AG10803 (cell line): ENCODE results near the gene SLC1A4.
"Not testable (repeated sequence)": the region's sequence is repeated elsewhere in the genome, so short reads cannot be mapped to it uniquely, and the experiment has no call there.

Experiments used
- DNase-seq: peaks from one replicate; pipeline ENCODE4 v3.0.0; 2010; ENCODE audit warnings: low read depth
- H3K4me3 ChIP-seq: 2 replicates; pipeline ENCODE4 v1.5.1; 2011; ENCODE audit warnings: mild to moderate bottlenecking, low read length, control low read depth
- TF ChIP-seq, protein P1 (sequence below): conservative IDR thresholded peaks from 2 replicates; pipeline ENCODE4 v1.5.1; 2011; ENCODE audit warnings: mild to moderate bottlenecking, low read length, control low read depth, inconsistent platforms

Gene SLC1A4

DNA sequence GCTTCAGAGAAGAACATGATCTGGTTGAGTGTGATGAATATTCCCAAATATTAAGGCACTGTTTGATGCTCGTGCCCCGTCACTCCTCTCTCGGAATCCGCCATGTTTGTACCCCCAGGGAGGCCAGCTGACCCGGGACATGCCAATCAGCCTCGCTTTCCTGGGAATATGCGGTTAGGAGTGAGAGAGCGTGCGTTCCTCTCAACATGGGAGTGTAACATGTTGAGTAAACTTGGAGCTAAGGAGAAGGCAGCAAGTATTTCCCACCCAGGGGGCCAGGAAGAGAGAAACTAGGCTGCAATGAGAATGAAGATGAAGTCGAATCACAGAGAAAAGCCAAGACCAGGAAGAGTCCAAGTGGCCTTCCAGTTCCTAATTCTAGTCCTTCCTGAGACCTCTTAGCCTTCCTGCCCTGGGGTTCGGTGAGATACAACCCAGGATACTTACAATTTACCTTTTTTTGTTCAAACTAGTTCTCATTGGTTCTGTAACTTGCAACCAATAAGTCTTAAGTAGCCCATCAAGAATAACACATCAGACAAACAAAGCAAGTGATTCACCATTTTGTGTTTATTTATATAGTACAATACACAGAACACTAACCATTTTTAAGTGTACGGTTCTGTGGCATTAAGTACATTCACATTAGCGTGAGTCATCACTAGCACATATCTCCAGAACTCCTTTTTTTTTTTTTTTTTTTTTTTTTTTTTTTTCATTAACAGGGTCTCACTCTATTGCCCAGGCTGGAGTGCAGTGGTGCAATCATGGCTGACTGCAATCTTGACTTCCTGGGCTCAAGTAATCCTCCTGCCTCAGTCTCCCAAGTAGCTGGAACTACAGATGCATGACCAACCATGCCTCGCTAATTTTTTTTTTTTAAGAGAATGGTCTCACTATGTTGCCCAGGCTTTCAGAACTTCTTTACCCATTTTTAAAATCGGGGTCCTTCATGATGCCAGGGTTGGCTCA, 36.4 kb upstream of the SLC1A4 start:
- TF ChIP-seq, protein P1, sequence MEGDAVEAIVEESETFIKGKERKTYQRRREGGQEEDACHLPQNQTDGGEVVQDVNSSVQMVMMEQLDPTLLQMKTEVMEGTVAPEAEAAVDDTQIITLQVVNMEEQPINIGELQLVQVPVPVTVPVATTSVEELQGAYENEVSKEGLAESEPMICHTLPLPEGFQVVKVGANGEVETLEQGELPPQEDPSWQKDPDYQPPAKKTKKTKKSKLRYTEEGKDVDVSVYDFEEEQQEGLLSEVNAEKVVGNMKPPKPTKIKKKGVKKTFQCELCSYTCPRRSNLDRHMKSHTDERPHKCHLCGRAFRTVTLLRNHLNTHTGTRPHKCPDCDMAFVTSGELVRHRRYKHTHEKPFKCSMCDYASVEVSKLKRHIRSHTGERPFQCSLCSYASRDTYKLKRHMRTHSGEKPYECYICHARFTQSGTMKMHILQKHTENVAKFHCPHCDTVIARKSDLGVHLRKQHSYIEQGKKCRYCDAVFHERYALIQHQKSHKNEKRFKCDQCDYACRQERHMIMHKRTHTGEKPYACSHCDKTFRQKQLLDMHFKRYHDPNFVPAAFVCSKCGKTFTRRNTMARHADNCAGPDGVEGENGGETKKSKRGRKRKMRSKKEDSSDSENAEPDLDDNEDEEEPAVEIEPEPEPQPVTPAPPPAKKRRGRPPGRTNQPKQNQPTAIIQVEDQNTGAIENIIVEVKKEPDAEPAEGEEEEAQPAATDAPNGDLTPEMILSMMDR, result no peak
- DNase-seq, result peak; percentile 20
- H3K4me3 ChIP-seq, result no peak overlapping the region

DNA sequence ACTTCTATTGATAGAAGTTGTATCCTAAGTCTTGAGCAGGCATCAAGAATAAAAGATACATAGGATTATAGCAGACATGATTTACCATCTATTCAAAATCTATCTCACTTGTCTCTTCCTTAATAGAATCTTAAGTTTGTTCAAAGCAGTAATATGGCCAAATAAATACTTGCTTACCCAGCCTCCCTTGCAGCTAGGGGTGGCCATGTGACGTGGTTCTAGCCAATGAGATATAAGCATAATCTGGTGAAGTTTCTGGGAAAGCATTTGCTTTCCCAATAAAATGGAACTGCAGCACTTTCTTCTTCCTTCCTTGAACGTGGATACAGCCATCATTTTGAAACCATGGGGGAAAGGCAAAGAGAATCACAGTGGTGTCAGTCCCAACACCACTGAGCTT, 33.7 kb upstream of the SLC1A4 start:
- TF ChIP-seq, protein P1, result no peak
- H3K4me3 ChIP-seq, result no peak overlapping the region
- DNase-seq, result no peak

DNA sequence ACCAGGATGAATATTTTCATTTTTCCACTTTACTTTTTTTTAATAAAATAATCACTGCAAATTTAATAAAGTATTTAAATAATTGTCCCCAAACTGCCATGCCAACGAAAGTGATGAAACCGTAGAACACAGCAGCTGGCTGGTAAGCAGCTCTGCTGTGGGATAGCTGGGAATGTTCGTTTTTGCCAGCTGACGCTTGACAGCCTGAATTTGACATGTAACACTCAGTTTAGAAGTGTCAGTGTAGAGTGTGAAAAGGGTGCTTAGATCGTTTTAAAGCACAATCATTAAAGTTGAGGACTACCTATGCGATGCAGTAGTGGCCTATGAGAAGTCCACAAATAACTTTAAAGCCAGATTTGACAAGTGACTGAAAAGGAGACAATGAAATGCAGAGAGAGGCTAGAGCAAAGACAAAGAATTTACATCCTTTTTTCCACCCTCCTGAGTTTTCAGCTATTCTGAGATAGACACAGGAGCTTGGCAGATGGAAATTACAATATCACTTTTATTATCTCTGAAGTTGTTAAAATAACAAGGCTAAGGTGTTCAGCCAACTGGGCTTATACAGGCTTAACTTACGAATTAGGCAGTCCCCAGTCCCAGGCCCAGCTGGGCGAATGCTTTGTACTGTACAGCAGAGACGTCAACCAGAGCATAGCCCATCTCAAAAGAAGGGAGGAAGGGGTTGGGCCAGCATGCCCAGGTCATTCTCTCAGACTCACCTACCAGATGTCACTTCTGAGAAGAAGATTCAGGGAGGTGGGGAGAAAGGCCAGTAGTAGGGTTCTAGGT, 31.9 kb upstream of the SLC1A4 start:
- H3K4me3 ChIP-seq, result no peak overlapping the region
- TF ChIP-seq, protein P1, result no peak
- DNase-seq, result no peak

DNA sequence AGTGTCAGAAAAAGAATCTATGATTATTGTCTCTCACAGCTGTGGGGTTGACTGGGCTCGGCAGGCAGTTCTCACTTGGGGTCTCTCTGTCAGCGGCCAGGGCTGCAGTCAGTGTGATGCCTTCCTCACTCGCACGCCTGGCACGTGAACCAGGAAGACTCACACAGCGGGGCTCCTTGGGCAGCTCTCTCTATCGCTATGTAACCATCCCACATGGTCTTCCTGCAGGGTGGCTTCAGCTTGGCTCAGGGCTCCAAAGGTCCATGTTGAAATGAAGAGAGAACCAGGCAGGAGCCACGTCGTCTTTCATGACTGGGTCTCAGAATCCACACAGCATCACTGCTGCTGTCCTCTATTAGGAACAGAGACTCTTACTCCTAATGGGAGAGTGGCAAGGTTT, 30.6 kb upstream of the SLC1A4 start:
- no peak overlapping the region for H3K4me3 ChIP-seq
- no peak for DNase-seq
- TF ChIP-seq, protein P1, result no peak

DNA sequence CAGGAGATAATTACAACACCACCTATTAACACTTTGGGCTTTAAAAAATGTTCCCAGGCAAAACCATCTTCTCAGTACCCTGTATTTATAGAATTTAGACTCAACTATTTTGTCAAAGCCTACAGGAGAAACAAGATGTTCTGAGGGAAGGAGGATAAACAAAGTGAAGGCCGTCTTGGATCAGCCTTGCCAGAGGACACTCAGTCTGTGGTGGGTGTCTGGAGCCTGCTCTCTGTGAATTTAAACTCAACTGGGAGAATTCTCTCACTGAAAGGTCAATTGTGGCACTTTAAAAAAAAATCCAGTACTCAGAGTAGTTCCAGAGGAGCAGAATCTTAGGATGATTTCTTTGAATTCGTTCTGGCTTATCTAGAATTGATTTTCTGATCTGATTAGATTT, 28.4 kb upstream of the SLC1A4 start:
- H3K4me3 ChIP-seq, result no peak overlapping the region
- TF ChIP-seq, protein P1, result no peak
- DNase-seq, result no peak

DNA sequence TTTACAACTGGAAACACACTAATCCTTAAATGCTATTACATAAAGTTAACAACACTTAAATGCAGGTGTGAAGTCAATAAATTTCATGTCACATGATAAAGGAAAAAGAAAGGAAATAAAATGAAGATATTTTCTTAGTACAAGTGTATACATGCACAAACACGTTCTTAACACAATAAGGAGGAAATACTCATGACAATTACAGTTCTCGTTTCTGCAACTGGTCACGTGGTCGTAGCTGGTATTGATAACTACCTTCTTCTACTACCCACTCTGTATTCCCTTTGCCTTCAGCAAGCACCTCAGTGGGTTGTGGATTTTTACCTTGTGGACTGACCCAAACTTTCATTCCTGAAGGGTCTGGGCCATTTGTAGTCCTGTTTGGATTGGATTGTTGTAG, 26.1 kb upstream of the SLC1A4 start:
- not testable (repeated sequence) for H3K4me3 ChIP-seq, DNase-seq

DNA sequence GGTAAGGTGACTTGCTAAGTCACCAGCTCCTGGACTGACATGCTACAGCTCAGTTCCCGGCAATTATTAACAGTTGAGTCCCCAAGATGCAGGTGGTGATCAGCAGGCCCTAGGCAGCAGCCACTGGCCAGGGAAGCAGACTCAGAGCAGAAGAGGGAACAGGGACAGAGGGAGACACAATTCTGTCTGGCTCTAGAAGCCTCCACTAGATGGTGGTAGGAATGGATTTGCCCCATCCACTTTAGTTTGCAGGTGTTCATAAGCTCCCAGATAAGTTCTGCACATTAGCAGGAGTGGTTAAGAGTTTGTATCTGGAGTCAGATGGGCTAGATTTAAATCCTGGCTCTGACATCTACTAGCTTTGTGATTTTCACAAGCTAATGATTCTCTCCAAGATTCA, 25.5 kb upstream of the SLC1A4 start:
- no peak overlapping the region for H3K4me3 ChIP-seq
- TF ChIP-seq, protein P1, result no peak
- no peak for DNase-seq
